Measurements from ENCODE around the gene SNRPB2.

Gene SNRPB2

GRCh38 chr20:16732506-16733152 lies 2.8 kb downstream of the SNRPB2 start:
- no peak for DNase-seq (ENCODE audit: low read depth)

- DNase-seq (ENCODE audit: low read depth): no peak
Observed at GRCh38 chr20:16740365-16741072, 10.7 kb downstream of the SNRPB2 start.

GRCh38 chr20:16744178-16744807 lies 14.5 kb downstream of the SNRPB2 start:
- no peak for DNase-seq (ENCODE audit: low read depth)

GRCh38 chr20:16745204-16745603 lies 15.4 kb downstream of the SNRPB2 start:
- DNase-seq (ENCODE audit: low read depth): no peak

GRCh38 chr20:16747291-16747811 lies 17.5 kb downstream of the SNRPB2 start:
- DNase-seq (ENCODE audit: low read depth): no peak

GRCh38 chr20:16748308-16748900 lies 18.6 kb downstream of the SNRPB2 start, which contains the start of gene OTOR:
Gene OTOR (plus strand): TSS chr20:16748358. CDS start chr20:16748402, 44 bp downstream.
- DNase-seq (ENCODE audit: low read depth): no peak

- no peak for DNase-seq (ENCODE audit: low read depth)
Observed at GRCh38 chr20:16749573-16749972, 19.7 kb downstream of the SNRPB2 start.

GRCh38 chr20:16752082-16752481 lies 22.3 kb downstream of the SNRPB2 start:
- DNase-seq (ENCODE audit: low read depth): no peak

- no peak for DNase-seq (ENCODE audit: low read depth)
Observed at GRCh38 chr20:16752901-16753300, 23.1 kb downstream of the SNRPB2 start.

GRCh38 chr20:16758454-16759180 lies 28.8 kb downstream of the SNRPB2 start:
- no peak for DNase-seq (ENCODE audit: low read depth)

GRCh38 chr20:16759181-16759563 lies 29.3 kb downstream of the SNRPB2 start:
- DNase-seq (ENCODE audit: low read depth): no peak

- no peak for DNase-seq (ENCODE audit: low read depth)
Observed at GRCh38 chr20:16760431-16761304, 30.8 kb downstream of the SNRPB2 start.

- peak; percentile 1 for DNase-seq (ENCODE audit: low read depth)
Observed at GRCh38 chr20:16761305-16761829, 31.5 kb downstream of the SNRPB2 start.

GRCh38 chr20:16764560-16764959 lies 34.7 kb downstream of the SNRPB2 start:
- no peak for DNase-seq (ENCODE audit: low read depth)

GRCh38 chr20:16771213-16771612 lies 41.4 kb downstream of the SNRPB2 start:
- no peak for DNase-seq (ENCODE audit: low read depth)

GRCh38 chr20:16775961-16776360 lies 46.1 kb downstream of the SNRPB2 start:
- no peak for DNase-seq (ENCODE audit: low read depth)

GRCh38 chr20:16777126-16777525 lies 47.3 kb downstream of the SNRPB2 start:
- no peak for DNase-seq (ENCODE audit: low read depth)

- DNase-seq (ENCODE audit: low read depth): no peak
Observed at GRCh38 chr20:16778159-16778558, 48.3 kb downstream of the SNRPB2 start.

GRCh38 chr20:16781496-16781895 lies 51.7 kb downstream of the SNRPB2 start:
- DNase-seq (ENCODE audit: low read depth): no peak

GRCh38 chr20:16785226-16785625 lies 55.4 kb downstream of the SNRPB2 start:
- DNase-seq (ENCODE audit: low read depth): no peak
